Gastroesophageal sphincter (tissue), 4 donors: Measurements from ENCODE around the gene PCARE. TPM values are rescaled to one million over a fixed set of nuclear protein-coding genes. Genes with fewer than 3 reads are reported as not detected.

Source experiments
- ATAC-seq: fragments of 150-250 bp; one replicate; pipeline ENCODE4 v1.9.1; 2016; ENCODE audit warnings: mild to moderate bottlenecking, moderate library complexity
- H3K27ac ChIP-seq, 4 donors: fragments of 200-600 bp; sonication (generic) in 3 of 4; 1 replicate in 3 of 4; 2 replicates in 1 of 4; pipeline ENCODE4 v1.5.1; 2016 to 2019
- H3K27me3 ChIP-seq: fragments of 200-600 bp; sonication (generic); one replicate; pipeline ENCODE4 v1.5.1; 2019
- H3K36me3 ChIP-seq, 2 donors: fragments of 200-600 bp; sonication (generic); one replicate each; pipeline ENCODE4 v1.5.1; 2019; ENCODE audit warnings: control low read depth in 1 of 2
- H3K4me1 ChIP-seq, 3 donors: fragments of 200-600 bp; sonication (generic); 1 replicate in 2 of 3; 2 replicates in 1 of 3; pipeline ENCODE4 v1.5.1; 2016 to 2019; ENCODE audit warnings: control low read depth in 2 of 3
- H3K4me3 ChIP-seq, 2 donors: fragments of 200-600 bp; sonication (generic); one replicate each; pipeline ENCODE4 v1.5.1; 2019; ENCODE audit warnings: mild to moderate bottlenecking in 1 of 2, moderate library complexity in 1 of 2
- H3K9me3 ChIP-seq, 3 donors: fragments of 200-600 bp; sonication (generic); one replicate each; pipeline ENCODE4 v1.5.1; 2017 to 2019; ENCODE audit warnings: control low read depth in 2 of 3
- CTCF ChIP-seq, 4 experiments: fragments of 200-600 bp in 2 of 4; fragments of 450-650 bp in 2 of 4; sonication (generic) in 1 of 4; IDR thresholded peaks; one replicate each; pipeline ENCODE4 v1.5.1; 2017 to 2019; ENCODE audit warnings: antibody characterized with exemption in 4 of 4, mild to moderate bottlenecking in 2 of 4, moderate library complexity in 2 of 4
- EP300 ChIP-seq: sonication (generic); formaldehyde crosslinking; IDR thresholded peaks from one replicate; pipeline ENCODE4 v1.6.1; 2017; ENCODE audit warnings: antibody characterized with exemption, mild to moderate bottlenecking
- POLR2A ChIP-seq, 2 donors: fragments of 450-650 bp; IDR thresholded peaks; one replicate each; pipeline ENCODE4 v1.6.1; 2017; ENCODE audit warnings: antibody characterized with exemption in 2 of 2, mild to moderate bottlenecking in 2 of 2, moderate library complexity in 1 of 2
- POLR2AphosphoS5 ChIP-seq: sonication (generic); formaldehyde crosslinking; IDR thresholded peaks from one replicate; pipeline ENCODE4 v1.6.1; 2017; ENCODE audit warnings: antibody characterized with exemption
- WGBS, 2 donors: methylation state at CpG; one replicate each; pipeline ENCODE4 v1.1.5; 2018; ENCODE audit warnings: low coverage in 1 of 2; 5-methylcytosine and 5-hydroxymethylcytosine counted together
- total RNA-seq, 4 donors: library from RNA; depleted of rRNA; stranded (reverse); fragments of >200 nt; gene quantifications; one replicate each; pipeline ENCODE4 v1.1.0, GENCODE V29; 2016

Gene PCARE
- total RNA-seq, 4 donors from 2014 or later = under 0.01 TPM; not detected in 3

- no peak overlapping the region for H3K27ac ChIP-seq
- WGBS, 2 donors = 88 to 100% methylated on average over 1 to 5 of the region's 8 CpGs
- H3K9me3 ChIP-seq = no peaks in the 10 kb centered on the region
- peaks cover 0 to under 1% (median 0%) of the 10 kb centered on the region in 3 donors for H3K4me1 ChIP-seq
- H3K27me3 ChIP-seq = no peaks in the 10 kb centered on the region
- ATAC-seq = no peak
- no peaks in the 10 kb centered on the region for H3K36me3 ChIP-seq
- no peak overlapping the region for H3K4me3 ChIP-seq
- TF ChIP-seq POLR2AphosphoS5 = no peak
- no peak for TF ChIP-seq POLR2A (IDR thresholded peaks at IDR 0.05)
- TF ChIP-seq CTCF (IDR thresholded peaks at IDR 0.05) = no peak
- TF ChIP-seq EP300 = no peak
These were observed 2.1 kb downstream of the PCARE start for GRCh38 chr2:29072251-29072650.

- peaks cover 0 to 10% (median 4%) of the 10 kb centered on the region in 3 donors for H3K4me1 ChIP-seq
- no peak overlapping the region for H3K4me3 ChIP-seq
- no peaks in the 10 kb centered on the region for H3K9me3 ChIP-seq
- ATAC-seq = no peak
- H3K27ac ChIP-seq = no peak overlapping the region
- 90 to 100% methylated on average over 2 of the region's 19 CpGs for WGBS, 2 donors
- TF ChIP-seq CTCF (IDR thresholded peaks at IDR 0.05) = no peak
- TF ChIP-seq POLR2AphosphoS5 = no peak
- TF ChIP-seq EP300 = no peak
- no peak for TF ChIP-seq POLR2A (IDR thresholded peaks at IDR 0.05)
- H3K36me3 ChIP-seq = no peaks in the 10 kb centered on the region
- H3K27me3 ChIP-seq = no peaks in the 10 kb centered on the region
These were observed 3.0 kb downstream of the PCARE start for GRCh38 chr2:29071032-29071975.

DNA sequence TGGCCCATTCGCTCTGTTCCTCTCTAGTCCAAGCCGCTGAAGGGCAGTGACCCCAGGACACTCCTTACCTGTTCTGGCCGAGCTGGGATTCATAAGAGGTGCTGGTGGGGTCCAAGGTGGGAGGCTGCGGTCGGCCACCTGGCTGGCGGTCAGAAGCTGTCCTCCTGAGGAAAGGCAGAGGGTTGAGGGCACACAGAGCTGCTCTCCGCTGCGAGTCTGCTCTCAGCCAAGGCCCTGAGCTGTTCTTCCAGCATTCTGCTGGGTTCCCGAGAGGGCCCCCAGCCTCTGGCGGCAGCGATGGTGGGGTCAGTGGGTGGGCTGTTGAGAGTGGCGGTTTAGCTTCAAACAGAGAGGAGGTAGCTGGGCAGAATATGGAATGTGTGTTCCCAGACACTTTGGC, 3.8 kb downstream of the PCARE start:
- no peak overlapping the region for H3K27ac ChIP-seq
- TF ChIP-seq EP300 (no peak), POLR2A (IDR thresholded peaks at IDR 0.05) (no peak), POLR2AphosphoS5 (no peak)

GRCh38 chr2:29068513-29068912, 5.8 kb downstream of the PCARE start:
- H3K9me3 ChIP-seq = no peaks in the 10 kb centered on the region
- no peaks in the 10 kb centered on the region for H3K36me3 ChIP-seq
- TF ChIP-seq POLR2AphosphoS5 (no peak), EP300 (no peak), POLR2A (IDR thresholded peaks at IDR 0.05) (no peak), CTCF (IDR thresholded peaks at IDR 0.05) (no peak)
- H3K27ac ChIP-seq = no peak overlapping the region
- no peaks in the 10 kb centered on the region for H3K27me3 ChIP-seq
- no peak for ATAC-seq
- H3K4me1 ChIP-seq = peaks cover 0 to 37% (median 18%) of the 10 kb centered on the region in 3 donors
- WGBS, 2 donors = 67 to 85% methylated on average over 3 to 4 of the region's 7 CpGs
- no peak overlapping the region for H3K4me3 ChIP-seq

More for the DNA sequence above, 3.8 kb downstream of the PCARE start:
- WGBS, 2 donors = no CpG with 5 or more reads among the region's 12 CpGs
- H3K27me3 ChIP-seq = no peaks in the 10 kb centered on the region
- H3K9me3 ChIP-seq = no peaks in the 10 kb centered on the region
- peaks cover 0 to 17% (median 5%) of the 10 kb centered on the region in 3 donors for H3K4me1 ChIP-seq
- H3K4me3 ChIP-seq = no peak overlapping the region
- no peaks in the 10 kb centered on the region for H3K36me3 ChIP-seq
- ATAC-seq = no peak

DNA sequence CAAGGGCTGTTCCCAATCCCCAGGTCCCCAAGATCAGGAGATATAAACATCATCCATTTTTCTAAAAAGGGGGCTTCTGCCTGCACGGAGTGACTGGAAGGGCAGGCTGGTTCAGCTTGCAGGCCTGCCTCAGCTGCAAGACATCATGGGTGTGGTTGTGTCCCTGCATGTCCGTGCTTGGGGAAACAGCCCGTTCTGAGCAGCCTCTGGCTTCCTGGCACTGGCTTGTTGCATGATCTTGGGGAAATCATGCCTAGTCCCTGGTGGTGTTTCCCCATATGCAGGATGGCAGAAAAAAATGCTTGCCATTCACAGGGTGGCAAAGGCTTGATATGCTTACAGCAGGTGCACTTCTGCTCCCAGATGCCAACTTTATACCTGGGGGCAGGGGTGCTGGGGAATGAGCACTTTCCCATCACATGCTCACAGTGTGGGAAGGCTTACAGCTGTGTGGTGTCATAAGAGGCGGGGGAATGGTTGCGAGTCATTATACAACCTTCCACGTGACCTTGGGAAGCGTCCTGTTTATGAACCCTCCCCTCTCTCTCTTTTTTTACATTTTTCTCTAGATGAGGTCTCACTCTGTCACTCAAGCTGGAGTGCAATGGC, 7.2 kb downstream of the PCARE start:
- no peak overlapping the region for H3K4me3 ChIP-seq
- peaks cover 0 to 48% (median 25%) of the 10 kb centered on the region in 3 donors for H3K4me1 ChIP-seq
- no peaks in the 10 kb centered on the region for H3K9me3 ChIP-seq
- H3K27ac ChIP-seq = peak overlapping the region in 2 of 4 donors; percentile 26 to 37
- no peaks in the 10 kb centered on the region for H3K36me3 ChIP-seq
- H3K27me3 ChIP-seq = no peaks in the 10 kb centered on the region
- no peak for ATAC-seq
- 75 to 80% methylated on average over 4 of the region's 7 CpGs for WGBS, 2 donors
- TF ChIP-seq CTCF (IDR thresholded peaks at IDR 0.05) (no peak), EP300 (no peak), POLR2AphosphoS5 (no peak), POLR2A (IDR thresholded peaks at IDR 0.05) (no peak)
